Stomach (tissue), 9 donors: Measurements from ENCODE around the gene MDM4. TPM values are rescaled to one million over a fixed set of nuclear protein-coding genes. Genes with fewer than 3 reads are reported as not detected.
"Not testable (repeated sequence)": the region's sequence is repeated elsewhere in the genome, so short reads cannot be mapped to it uniquely, and the experiment has no call there.

ENCODE experiments used
- DNase-seq, 2 donors: peaks; one replicate each; pipeline versions ENCODE4 v3.0.0 to v3.0.0-alpha.2; 2013 to 2019
- H3K27ac ChIP-seq, 5 donors: fragments of 200-600 bp in 4 of 5; sonication (generic) in 4 of 5; one replicate each; pipeline ENCODE4 v1.5.1; 2013 to 2019; ENCODE audit warnings: mild to moderate bottlenecking in 1 of 5, moderate library complexity in 1 of 5
- H3K27me3 ChIP-seq, 3 donors: fragments of 200-600 bp; sonication (generic); one replicate each; pipeline ENCODE4 v1.5.1; 2017 to 2019; ENCODE audit warnings: mixed run types in 1 of 3
- H3K36me3 ChIP-seq, 4 donors: fragments of 200-600 bp; sonication (generic); 1 replicate in 3 of 4; 2 replicates in 1 of 4; pipeline ENCODE4 v1.5.1; 2016 to 2019
- H3K4me1 ChIP-seq, 4 donors: fragments of 200-600 bp; sonication (generic); one replicate each; pipeline ENCODE4 v1.5.1; 2016 to 2019
- H3K4me3 ChIP-seq, 4 donors: fragments of 200-600 bp; sonication (generic) in 3 of 4; one replicate each; pipeline ENCODE4 v1.5.1; 2016 to 2019; ENCODE audit warnings: mild to moderate bottlenecking in 1 of 4
- H3K9me3 ChIP-seq, 4 donors: fragments of 200-600 bp; sonication (generic); one replicate each; pipeline ENCODE4 v1.5.1; 2016 to 2019
- CTCF ChIP-seq, 7 experiments: fragments of 450-650 bp in 4 of 7; fragments of 200-600 bp in 3 of 7; sonication (generic) in 3 of 7; IDR thresholded peaks; one replicate each; pipeline ENCODE4 v1.5.1; 2016 to 2019; ENCODE audit warnings: antibody characterized with exemption in 7 of 7, control low read depth in 2 of 7, mild to moderate bottlenecking in 1 of 7
- EP300 ChIP-seq: sonication (generic); formaldehyde crosslinking; IDR thresholded peaks from one replicate; pipeline ENCODE4 v1.6.1; 2017; ENCODE audit warnings: antibody characterized with exemption
- POLR2A ChIP-seq, 4 donors: fragments of 450-650 bp; IDR thresholded peaks; one replicate each; pipeline ENCODE4 v1.6.1; 2016; ENCODE audit warnings: antibody characterized with exemption in 4 of 4, control low read depth in 2 of 4, mild to moderate bottlenecking in 1 of 4, moderate library complexity in 1 of 4
- POLR2AphosphoS5 ChIP-seq, 3 donors: sonication (generic); formaldehyde crosslinking; IDR thresholded peaks; one replicate each; pipeline ENCODE4 v1.6.1; 2016; ENCODE audit warnings: antibody characterized with exemption in 3 of 3
- WGBS, 5 donors: extraction: QIAGEN DNeasy Blood & Tissue Kit in 3 of 5; methylation state at CpG; one replicate each; pipeline versions ENCODE4 v1.1.5 to v1.1.7; 2013 to 2018; 5-methylcytosine and 5-hydroxymethylcytosine counted together
- intact Hi-C: fragments of 100-400 bp; cut with DNase I; formaldehyde crosslinking; loops from one replicate; pipeline ENCODE4 v1.15.1; 2023; ENCODE audit warnings: low total_unique reads
- polyA plus RNA-seq, 3 donors: library from polyadenylated mRNA; stranded (reverse); fragments of 200-250 nt; gene quantifications; one replicate each; pipeline ENCODE4 v1.2.3, GENCODE V29; 2013
- total RNA-seq, 5 donors: library from RNA; depleted of rRNA; stranded (reverse); fragments of >200 nt; gene quantifications; one replicate each; pipeline versions ENCODE4 v1.1.0 to v1.2.3, GENCODE V29; 2014 to 2016
- donor health status: healthy with polysubstance abuse.
- donor health status: Bipolar disorder and iron deficiency.
- donor health status: healthy.

MDM4 gene
- total and polyA plus RNA-seq, 8 donors: 2.3 to 265 (median 44.4) TPM

DNA sequence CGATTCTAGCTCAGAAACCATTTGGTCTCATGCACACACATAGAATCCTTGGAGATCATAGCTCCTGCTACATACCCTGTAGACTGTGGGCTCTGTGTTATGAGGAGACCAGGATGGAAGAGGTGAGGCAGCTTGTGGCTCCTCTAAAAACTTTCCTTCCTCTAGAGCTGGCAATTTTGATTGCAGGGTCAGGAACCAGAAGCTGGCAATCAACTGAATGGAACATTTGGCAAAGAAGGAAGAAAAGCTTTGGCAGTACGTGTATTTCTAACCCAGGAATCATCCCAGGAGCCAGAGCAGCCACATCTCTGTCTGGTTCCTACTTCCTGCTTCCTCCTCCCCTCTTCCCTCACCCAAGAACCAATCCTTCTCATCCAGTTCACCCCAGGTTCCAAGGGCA lies 37.3 kb upstream of the MDM4 start:
- no peak for DNase-seq
- Histone ChIP-seq H3K4me3 (peak overlapping the region in 1 of 4 donors; percentile 10), H3K27me3 (no peaks in the 10 kb centered on the region), H3K36me3 (no peaks in the 10 kb centered on the region), H3K27ac (peak overlapping the region; percentile 41 to 76 (median 47)), H3K9me3 (no peaks in the 10 kb centered on the region), H3K4me1 (peaks cover 63 to 85% (median 78%) of the 10 kb centered on the region in 4 donors)
- TF ChIP-seq POLR2AphosphoS5 (IDR thresholded peaks at IDR 0.05) (no peak), POLR2A (IDR thresholded peaks at IDR 0.05) (no peak), CTCF (IDR thresholded peaks at IDR 0.05) (no peak), EP300 (no peak)
- WGBS, 5 donors: 42 to 58% (median 52%) methylated on average over 2 of the region's 2 CpGs
- intact Hi-C loops: no loop called here

- 48 to 73% (median 50%) methylated on average over 6 to 13 of the region's 13 CpGs for WGBS, 5 donors
- no peaks in the 10 kb centered on the region for H3K9me3 ChIP-seq
- intact Hi-C loops: no loop called here
- no peaks in the 10 kb centered on the region for H3K27me3 ChIP-seq
- peaks cover 63 to 86% (median 80%) of the 10 kb centered on the region in 4 donors for H3K4me1 ChIP-seq
- H3K27ac ChIP-seq: peak overlapping the region; percentile 43 to 76 (median 52)
- H3K36me3 ChIP-seq: no peaks in the 10 kb centered on the region
- TF ChIP-seq EP300 (no peak), POLR2A (IDR thresholded peaks at IDR 0.05) (no peak), CTCF (IDR thresholded peaks at IDR 0.05) (no peak), POLR2AphosphoS5 (IDR thresholded peaks at IDR 0.05) (peak in 1 of 3 donors; percentile 64)
- DNase-seq: peak; percentile 54 to 70
- no peak overlapping the region for H3K4me3 ChIP-seq
Observed at GRCh38 chr1:204479387-204480136, 36.6 kb upstream of the MDM4 start.

DNA sequence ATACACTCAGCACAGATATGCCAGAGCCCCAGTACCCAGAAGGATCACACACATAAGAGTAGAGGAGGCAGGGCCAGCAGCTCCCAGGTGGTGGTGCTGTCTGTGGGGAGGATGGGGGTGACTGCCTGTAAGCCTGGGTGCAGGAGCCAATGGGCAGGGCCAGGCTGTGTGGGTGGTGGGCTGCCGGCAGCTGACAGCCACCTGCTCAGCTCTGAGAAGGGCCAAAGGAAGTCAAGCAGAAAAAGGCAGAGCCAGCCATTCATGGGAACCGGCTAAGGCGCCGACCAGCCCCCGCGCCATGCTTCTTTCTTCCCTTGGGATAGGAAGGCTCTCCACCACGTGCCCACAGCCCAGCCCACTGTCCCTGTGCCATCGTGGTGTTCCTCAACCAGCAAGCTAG lies 35.7 kb upstream of the MDM4 start:
- Histone ChIP-seq H3K27me3 (no peaks in the 10 kb centered on the region), H3K4me1 (peaks cover 63 to 87% (median 82%) of the 10 kb centered on the region in 4 donors), H3K9me3 (no peaks in the 10 kb centered on the region), H3K4me3 (no peak overlapping the region), H3K36me3 (no peaks in the 10 kb centered on the region), H3K27ac (peak overlapping the region in 4 of 5 donors; percentile 43 to 76 (median 50))
- no peak for DNase-seq
- no peak for TF ChIP-seq POLR2AphosphoS5 (IDR thresholded peaks at IDR 0.05)
- TF ChIP-seq CTCF (IDR thresholded peaks at IDR 0.05): no peak
- no peak for TF ChIP-seq EP300
- no peak for TF ChIP-seq POLR2A (IDR thresholded peaks at IDR 0.05)
- WGBS, 5 donors: 28 to 80% (median 73%) methylated on average over 3 to 8 of the region's 8 CpGs
- intact Hi-C loops: no loop called here

- H3K36me3 ChIP-seq: no peaks in the 10 kb centered on the region
- no peaks in the 10 kb centered on the region for H3K9me3 ChIP-seq
- no peak overlapping the region for H3K4me3 ChIP-seq
- peaks cover 39 to 79% (median 61%) of the 10 kb centered on the region in 4 donors for H3K4me1 ChIP-seq
- no peak for TF ChIP-seq EP300
- TF ChIP-seq CTCF (IDR thresholded peaks at IDR 0.05): no peak
- TF ChIP-seq POLR2A (IDR thresholded peaks at IDR 0.05): no peak
- no peak for TF ChIP-seq POLR2AphosphoS5 (IDR thresholded peaks at IDR 0.05)
- intact Hi-C loops: no loop called here
- H3K27ac ChIP-seq: no peak overlapping the region
- DNase-seq: no peak
- WGBS, 5 donors: 77 to 91% (median 81%) methylated on average over 7 of the region's 7 CpGs
- H3K27me3 ChIP-seq: no peaks in the 10 kb centered on the region
Observed at GRCh38 chr1:204483791-204484190, 32.4 kb upstream of the MDM4 start.

GRCh38 chr1:204486513-204487255 lies 29.5 kb upstream of the MDM4 start:
- DNase-seq, H3K9me3 ChIP-seq, H3K4me3 ChIP-seq, H3K27me3 ChIP-seq, intact Hi-C loops: not testable (repeated sequence)
- peaks cover 13 to 73% (median 38%) of the 10 kb centered on the region in 4 donors for H3K4me1 ChIP-seq
- peaks cover 0 to 10% (median 4%) of the 10 kb centered on the region in 4 donors for H3K36me3 ChIP-seq
- H3K27ac ChIP-seq: peak overlapping the region in 3 of 5 donors; percentile 0 to 31 (median 11)
- 76 to 82% (median 78%) methylated on average over 9 of the region's 9 CpGs for WGBS, 5 donors
